ENCODE results near the gene POLD3. TPM values are rescaled to one million over a fixed set of nuclear protein-coding genes. Genes with fewer than 3 reads are reported as not detected.

Gene POLD3
- total RNA-seq, 1 donor: 12.3 TPM

- Histone ChIP-seq H3K9me3 (ENCODE audit: low read depth, low read length) (no peaks in the 10 kb centered on the region), H3K27ac (ENCODE audit: low read depth, low read length) (peak overlapping the region; percentile 54), H4K20me1 (ENCODE audit: insufficient read depth, low read length) (no peaks in the 10 kb centered on the region), H2AFZ (ENCODE audit: low read length) (peak overlapping the region; percentile 61), H3K36me3 (ENCODE audit: insufficient read depth, low read length) (peaks cover 5% of the 10 kb centered on the region), H3K4me1 (ENCODE audit: insufficient read depth, low read length) (peaks cover 33% of the 10 kb centered on the region), H3K27me3 (ENCODE audit: insufficient read depth, low read length) (no peaks in the 10 kb centered on the region), H3K4me3 (ENCODE audit: insufficient read depth, low read length) (no peak overlapping the region), H3K4me2 (ENCODE audit: insufficient read depth, low read length) (no peak overlapping the region), H3K79me2 (ENCODE audit: insufficient read depth, low read length) (no peaks in the 10 kb centered on the region)
- TF ChIP-seq, protein P1, sequence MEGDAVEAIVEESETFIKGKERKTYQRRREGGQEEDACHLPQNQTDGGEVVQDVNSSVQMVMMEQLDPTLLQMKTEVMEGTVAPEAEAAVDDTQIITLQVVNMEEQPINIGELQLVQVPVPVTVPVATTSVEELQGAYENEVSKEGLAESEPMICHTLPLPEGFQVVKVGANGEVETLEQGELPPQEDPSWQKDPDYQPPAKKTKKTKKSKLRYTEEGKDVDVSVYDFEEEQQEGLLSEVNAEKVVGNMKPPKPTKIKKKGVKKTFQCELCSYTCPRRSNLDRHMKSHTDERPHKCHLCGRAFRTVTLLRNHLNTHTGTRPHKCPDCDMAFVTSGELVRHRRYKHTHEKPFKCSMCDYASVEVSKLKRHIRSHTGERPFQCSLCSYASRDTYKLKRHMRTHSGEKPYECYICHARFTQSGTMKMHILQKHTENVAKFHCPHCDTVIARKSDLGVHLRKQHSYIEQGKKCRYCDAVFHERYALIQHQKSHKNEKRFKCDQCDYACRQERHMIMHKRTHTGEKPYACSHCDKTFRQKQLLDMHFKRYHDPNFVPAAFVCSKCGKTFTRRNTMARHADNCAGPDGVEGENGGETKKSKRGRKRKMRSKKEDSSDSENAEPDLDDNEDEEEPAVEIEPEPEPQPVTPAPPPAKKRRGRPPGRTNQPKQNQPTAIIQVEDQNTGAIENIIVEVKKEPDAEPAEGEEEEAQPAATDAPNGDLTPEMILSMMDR (IDR thresholded peaks at IDR 0.05; ENCODE audit: extremely low read depth, low read depth, low read length): no peak
- peak; percentile 44 for DNase-seq (ENCODE audit: insufficient read length, low spot score, missing footprints)
Observed at GRCh38 chr11:74636630-74637184, 44.3 kb downstream of the POLD3 start.

DNA sequence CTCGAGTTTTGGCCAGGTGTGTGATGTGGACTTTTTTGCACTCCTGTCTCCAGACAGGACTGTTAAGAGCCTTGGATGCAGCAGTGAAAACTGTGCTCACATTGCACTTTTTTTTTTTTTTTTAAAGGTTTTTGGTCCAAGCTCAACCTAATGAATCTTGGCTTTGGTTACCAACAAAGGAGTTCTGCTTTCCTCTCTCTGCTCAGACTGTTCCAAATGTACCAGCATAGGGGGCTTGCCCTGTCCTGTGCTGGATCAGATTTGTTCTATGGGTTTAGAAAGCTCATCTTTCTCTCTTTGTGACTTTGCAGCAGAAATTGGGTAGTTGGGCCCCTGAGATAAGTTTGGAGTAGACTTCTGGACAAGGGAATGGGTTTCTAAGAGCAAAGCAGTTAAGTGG lies 45.3 kb downstream of the POLD3 start:
- H3K27me3 ChIP-seq (ENCODE audit: insufficient read depth, low read length): no peaks in the 10 kb centered on the region
- no peak overlapping the region for H3K4me3 ChIP-seq (ENCODE audit: insufficient read depth, low read length)
- H3K27ac ChIP-seq (ENCODE audit: low read depth, low read length): no peak overlapping the region
- no peaks in the 10 kb centered on the region for H3K79me2 ChIP-seq (ENCODE audit: insufficient read depth, low read length)
- no peak for DNase-seq (ENCODE audit: insufficient read length, low spot score, missing footprints)
- peaks cover 5% of the 10 kb centered on the region for H3K36me3 ChIP-seq (ENCODE audit: insufficient read depth, low read length)
- TF ChIP-seq, protein P1 (IDR thresholded peaks at IDR 0.05; ENCODE audit: extremely low read depth, low read depth, low read length): no peak
- H3K4me2 ChIP-seq (ENCODE audit: insufficient read depth, low read length): no peak overlapping the region
- peaks cover 31% of the 10 kb centered on the region for H3K4me1 ChIP-seq (ENCODE audit: insufficient read depth, low read length)
- no peaks in the 10 kb centered on the region for H4K20me1 ChIP-seq (ENCODE audit: insufficient read depth, low read length)
- no peaks in the 10 kb centered on the region for H3K9me3 ChIP-seq (ENCODE audit: low read depth, low read length)
- H2AFZ ChIP-seq (ENCODE audit: low read length): no peak overlapping the region

DNA sequence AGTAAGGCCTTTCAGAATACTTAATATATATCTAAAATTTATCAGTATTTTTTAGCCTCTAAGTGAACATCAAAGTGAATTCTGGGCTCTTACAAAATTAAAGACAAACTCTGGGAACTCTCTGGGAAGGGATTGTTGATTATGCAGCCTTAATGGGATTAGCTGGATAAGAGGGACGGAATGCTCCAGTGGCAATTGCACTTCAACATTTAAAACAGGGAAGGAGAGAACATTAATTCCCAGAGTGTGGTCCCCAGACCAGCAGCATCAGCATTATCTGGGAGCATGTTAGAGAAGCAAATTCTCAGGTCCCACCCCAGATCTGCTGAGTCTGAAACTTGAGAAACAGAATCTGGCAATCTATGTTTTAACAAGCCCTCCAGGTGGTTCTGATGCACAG lies 46.5 kb downstream of the POLD3 start:
- H3K4me2 ChIP-seq (ENCODE audit: insufficient read depth, low read length): no peak overlapping the region
- no peak overlapping the region for H3K4me3 ChIP-seq (ENCODE audit: insufficient read depth, low read length)
- H2AFZ ChIP-seq (ENCODE audit: low read length): no peak overlapping the region
- H3K4me1 ChIP-seq (ENCODE audit: insufficient read depth, low read length): peaks cover 20% of the 10 kb centered on the region
- DNase-seq (ENCODE audit: insufficient read length, low spot score, missing footprints): no peak
- TF ChIP-seq, protein P1 (IDR thresholded peaks at IDR 0.05; ENCODE audit: extremely low read depth, low read depth, low read length): no peak
- no peaks in the 10 kb centered on the region for H4K20me1 ChIP-seq (ENCODE audit: insufficient read depth, low read length)
- no peaks in the 10 kb centered on the region for H3K79me2 ChIP-seq (ENCODE audit: insufficient read depth, low read length)
- no peaks in the 10 kb centered on the region for H3K27me3 ChIP-seq (ENCODE audit: insufficient read depth, low read length)
- H3K9me3 ChIP-seq (ENCODE audit: low read depth, low read length): no peaks in the 10 kb centered on the region
- H3K27ac ChIP-seq (ENCODE audit: low read depth, low read length): no peak overlapping the region
- peaks cover 5% of the 10 kb centered on the region for H3K36me3 ChIP-seq (ENCODE audit: insufficient read depth, low read length)

GRCh38 chr11:74639533-74639932 lies 47.2 kb downstream of the POLD3 start:
- Histone ChIP-seq H3K4me2 (ENCODE audit: insufficient read depth, low read length) (no peak overlapping the region), H3K27me3 (ENCODE audit: insufficient read depth, low read length) (no peaks in the 10 kb centered on the region), H2AFZ (ENCODE audit: low read length) (no peak overlapping the region), H3K79me2 (ENCODE audit: insufficient read depth, low read length) (no peaks in the 10 kb centered on the region), H3K9me3 (ENCODE audit: low read depth, low read length) (no peaks in the 10 kb centered on the region), H3K4me1 (ENCODE audit: insufficient read depth, low read length) (peaks cover 13% of the 10 kb centered on the region), H3K4me3 (ENCODE audit: insufficient read depth, low read length) (no peak overlapping the region), H4K20me1 (ENCODE audit: insufficient read depth, low read length) (no peaks in the 10 kb centered on the region), H3K36me3 (ENCODE audit: insufficient read depth, low read length) (peaks cover 5% of the 10 kb centered on the region), H3K27ac (ENCODE audit: low read depth, low read length) (no peak overlapping the region)
- TF ChIP-seq, protein P1 (IDR thresholded peaks at IDR 0.05; ENCODE audit: extremely low read depth, low read depth, low read length): no peak
- DNase-seq (ENCODE audit: insufficient read length, low spot score, missing footprints): no peak
